CD14-positive monocyte (primary cell): ENCODE measurements around the gene G6PD. TPM values are rescaled to one million over a fixed set of nuclear protein-coding genes. Genes with fewer than 3 reads are reported as not detected.

ENCODE experiments used
- DNase-seq, 3 donors: peaks; one replicate each; pipeline ENCODE4 v3.0.0-alpha.2; 2011 to 2022
- H2AFZ ChIP-seq: 2 replicates; pipeline ENCODE4 v1.6.0; 2012; ENCODE audit warnings: mild to moderate bottlenecking, low read depth, low read length, inconsistent platforms; ENCODE audit not compliant: insufficient read depth, poor library complexity, severe bottlenecking
- H3K27ac ChIP-seq, 2 donors: 1 replicate in 1 of 2; 2 replicates in 1 of 2; pipeline ENCODE4 v1.5.1; 2012 to 2013; ENCODE audit warnings: low read length in 2 of 2, control low read depth in 1 of 2, inconsistent platforms in 1 of 2, low read depth in 1 of 2, mild to moderate bottlenecking in 1 of 2
- H3K27me3 ChIP-seq, 2 donors: one replicate each; pipeline versions ENCODE4 v1.6.0 to v1.6.1; 2011 to 2013; ENCODE audit warnings: low read length in 2 of 2; ENCODE audit not compliant: control insufficient read depth in 2 of 2, insufficient read depth in 2 of 2
- H3K36me3 ChIP-seq, 2 donors: replicated peaks in 1 of 2; 1 replicate in 1 of 2; 2 replicates in 1 of 2; pipeline versions ENCODE4 v1.5.1 to v1.6.1; 2012 to 2013; ENCODE audit warnings: low read length in 2 of 2, control low read depth in 1 of 2, inconsistent platforms in 1 of 2, mild to moderate bottlenecking in 1 of 2; ENCODE audit not compliant: insufficient read depth in 2 of 2, control insufficient read depth in 1 of 2
- H3K4me1 ChIP-seq, 2 donors: 1 replicate in 1 of 2; 2 replicates in 1 of 2; pipeline versions ENCODE4 v1.5.1 to v1.6.1; 2012 to 2013; ENCODE audit warnings: low read length in 2 of 2, control low read depth in 1 of 2, inconsistent platforms in 1 of 2, mild to moderate bottlenecking in 1 of 2, moderate library complexity in 1 of 2; ENCODE audit not compliant: insufficient read depth in 2 of 2, control insufficient read depth in 1 of 2
- H3K4me2 ChIP-seq: replicated peaks from 2 replicates; pipeline ENCODE3; 2012; ENCODE audit warnings: low read length, moderate library complexity, mild to moderate bottlenecking; ENCODE audit not compliant: poor library complexity, severe bottlenecking; ENCODE audit errors: extremely low read depth
- H3K4me3 ChIP-seq, 3 experiments: fragments of 200-600 bp in 1 of 3; sonication (generic) in 1 of 3; replicated peaks in 1 of 3; 1 replicate in 2 of 3; 2 replicates in 1 of 3; pipeline ENCODE4 v1.5.1; 2011 to 2013; ENCODE audit warnings: low read length in 3 of 3, mild to moderate bottlenecking in 3 of 3, control low read depth in 2 of 3, low read depth in 2 of 3, inconsistent platforms in 1 of 3, moderate library complexity in 1 of 3
- H3K79me2 ChIP-seq: 2 replicates; pipeline ENCODE4 v1.6.0; 2012; ENCODE audit warnings: mild to moderate bottlenecking, control low read depth, inconsistent platforms, low read length, moderate library complexity; ENCODE audit not compliant: insufficient read depth
- H3K9ac ChIP-seq: 2 replicates; pipeline ENCODE4 v1.6.0; 2017; ENCODE audit warnings: low read length, mild to moderate bottlenecking; ENCODE audit not compliant: insufficient read depth, poor library complexity, severe bottlenecking
- H3K9me3 ChIP-seq, 2 donors: replicated peaks in 1 of 2; 1 replicate in 1 of 2; 2 replicates in 1 of 2; pipeline versions ENCODE4 v1.5.1 to v1.6.1; 2012 to 2013; ENCODE audit warnings: low read length in 2 of 2, control low read depth in 1 of 2; ENCODE audit not compliant: control insufficient read depth in 1 of 2, insufficient read depth in 1 of 2
- H4K20me1 ChIP-seq: 2 replicates; pipeline ENCODE4 v1.6.0; 2012; ENCODE audit warnings: mild to moderate bottlenecking, low read length, control low read depth, moderate library complexity; ENCODE audit not compliant: insufficient read depth
- H3K27ac Mint-ChIP-seq, 7 donors: one replicate each; pipeline ENCODE4 v1.8.0; 2020; ENCODE audit warnings: mild to moderate bottlenecking in 7 of 7, mixed read lengths in 7 of 7, moderate library complexity in 6 of 7, inconsistent platforms in 2 of 7
- H3K27me3 Mint-ChIP-seq, 3 donors: one replicate each; pipeline ENCODE4 v1.8.0; 2021 to 2022; ENCODE audit warnings: low read depth in 3 of 3, mild to moderate bottlenecking in 3 of 3, mixed read lengths in 3 of 3, moderate library complexity in 3 of 3, inconsistent platforms in 1 of 3
- H3K36me3 Mint-ChIP-seq, 2 donors: one replicate each; pipeline ENCODE4 v1.8.0; 2020; ENCODE audit warnings: mixed read lengths in 2 of 2, inconsistent platforms in 1 of 2, mild to moderate bottlenecking in 1 of 2
- H3K4me1 Mint-ChIP-seq: one replicate; pipeline ENCODE4 v1.8.0; 2020; ENCODE audit warnings: mild to moderate bottlenecking, mixed read lengths
- H3K4me3 Mint-ChIP-seq, 2 donors: one replicate each; pipeline ENCODE4 v1.8.0; 2020; ENCODE audit warnings: mild to moderate bottlenecking in 2 of 2, mixed read lengths in 2 of 2, moderate library complexity in 1 of 2
- H3K9me3 Mint-ChIP-seq, 7 donors: one replicate each; pipeline ENCODE4 v1.8.0; 2020 to 2022; ENCODE audit warnings: mixed read lengths in 7 of 7, mild to moderate bottlenecking in 6 of 7, moderate library complexity in 6 of 7, inconsistent platforms in 2 of 7
- WGBS: methylation state at CpG from one replicate; pipeline ENCODE4 v1.1.5; 2013; ENCODE audit warnings: missing lambda C conversion rate; ENCODE audit not compliant: insufficient coverage; 5-methylcytosine and 5-hydroxymethylcytosine counted together
- intact Hi-C, 2 donors: fragments of 100-400 bp; cut with micrococcal nuclease; formaldehyde crosslinking; loops; one replicate each; pipeline versions ENCODE4 v1.15.0 to v1.15.1; 2023
- polyA plus RNA-seq, 3 donors: library from polyadenylated mRNA; depleted of rRNA in 1 of 3; unstranded in 2 of 3; stranded (reverse) in 1 of 3; fragments of 300-500 nt in 2 of 3; fragments of >200 nt in 1 of 3; fragmentation: Illumina TruSeq in 2 of 3; gene quantifications; 1 replicate in 2 of 3; 2 replicates in 1 of 3; pipeline ENCODE4 v1.2.3, GENCODE V29; 2012 to 2021
- TF ChIP-seq, protein P1 (sequence below): fragments of 200-600 bp; IDR thresholded peaks from one replicate; pipeline ENCODE4 v1.8.0; 2022; ENCODE audit warnings: antibody characterized with exemption, mild to moderate bottlenecking

Gene G6PD
- polyA plus RNA-seq, 3 donors = 10.7 to 165 (median 14.7) TPM

DNA sequence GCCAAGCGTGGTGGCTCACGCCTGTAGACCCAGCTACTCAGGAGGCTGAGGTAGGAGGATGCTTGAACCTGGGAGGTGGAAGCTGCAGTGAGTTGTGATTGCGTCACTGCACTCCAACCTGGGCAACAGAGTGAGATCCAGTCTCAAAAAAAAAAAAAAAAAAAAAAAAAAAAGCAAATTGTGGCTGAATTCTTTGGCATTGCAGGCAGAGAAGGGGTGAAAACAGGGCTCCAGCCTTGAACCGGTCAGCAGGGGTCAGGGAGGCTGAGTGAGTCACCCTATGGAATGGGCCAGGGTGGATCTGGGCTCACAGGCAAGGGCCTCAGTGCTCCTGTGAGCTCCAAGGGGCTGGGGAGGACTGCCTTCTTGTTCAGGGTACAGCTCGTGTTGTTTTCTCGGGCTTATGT lies 17.4 kb downstream of the G6PD start:
- peaks cover 32 to 33% of the 10 kb centered on the region in 2 donors for H3K36me3 ChIP-seq
- peaks cover 11% of the 10 kb centered on the region for H3K4me1 Mint-ChIP-seq
- H3K9me3 Mint-ChIP-seq = peaks cover 0 to 2% (median 0%) of the 10 kb centered on the region in 7 donors
- no peak overlapping the region for H2AFZ ChIP-seq
- intact Hi-C loops = no loop called here
- no peak overlapping the region for H3K27ac ChIP-seq
- H3K4me3 ChIP-seq = no peak overlapping the region
- no CpG with 5 or more reads among the region's 6 CpGs for WGBS
- no peaks in the 10 kb centered on the region for H3K9me3 ChIP-seq
- no peak overlapping the region for H3K9ac ChIP-seq
- H4K20me1 ChIP-seq = peaks cover 18% of the 10 kb centered on the region
- TF ChIP-seq, protein P1, sequence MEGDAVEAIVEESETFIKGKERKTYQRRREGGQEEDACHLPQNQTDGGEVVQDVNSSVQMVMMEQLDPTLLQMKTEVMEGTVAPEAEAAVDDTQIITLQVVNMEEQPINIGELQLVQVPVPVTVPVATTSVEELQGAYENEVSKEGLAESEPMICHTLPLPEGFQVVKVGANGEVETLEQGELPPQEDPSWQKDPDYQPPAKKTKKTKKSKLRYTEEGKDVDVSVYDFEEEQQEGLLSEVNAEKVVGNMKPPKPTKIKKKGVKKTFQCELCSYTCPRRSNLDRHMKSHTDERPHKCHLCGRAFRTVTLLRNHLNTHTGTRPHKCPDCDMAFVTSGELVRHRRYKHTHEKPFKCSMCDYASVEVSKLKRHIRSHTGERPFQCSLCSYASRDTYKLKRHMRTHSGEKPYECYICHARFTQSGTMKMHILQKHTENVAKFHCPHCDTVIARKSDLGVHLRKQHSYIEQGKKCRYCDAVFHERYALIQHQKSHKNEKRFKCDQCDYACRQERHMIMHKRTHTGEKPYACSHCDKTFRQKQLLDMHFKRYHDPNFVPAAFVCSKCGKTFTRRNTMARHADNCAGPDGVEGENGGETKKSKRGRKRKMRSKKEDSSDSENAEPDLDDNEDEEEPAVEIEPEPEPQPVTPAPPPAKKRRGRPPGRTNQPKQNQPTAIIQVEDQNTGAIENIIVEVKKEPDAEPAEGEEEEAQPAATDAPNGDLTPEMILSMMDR = no peak
- no peaks in the 10 kb centered on the region for H3K79me2 ChIP-seq
- no peaks in the 10 kb centered on the region for H3K27me3 ChIP-seq
- H3K4me3 Mint-ChIP-seq = no peak overlapping the region
- DNase-seq = peak in 1 of 3 donors; percentile 22
- H3K36me3 Mint-ChIP-seq = peaks cover 17 to 32% of the 10 kb centered on the region in 2 donors
- H3K4me1 ChIP-seq = peaks cover 12% of the 10 kb centered on the region in 2 donors
- peak overlapping the region in 1 of 7 donors; percentile 41 for H3K27ac Mint-ChIP-seq
- no peak overlapping the region for H3K4me2 ChIP-seq
- H3K27me3 Mint-ChIP-seq = peaks cover 0 to 16% (median 1%) of the 10 kb centered on the region in 3 donors

DNA sequence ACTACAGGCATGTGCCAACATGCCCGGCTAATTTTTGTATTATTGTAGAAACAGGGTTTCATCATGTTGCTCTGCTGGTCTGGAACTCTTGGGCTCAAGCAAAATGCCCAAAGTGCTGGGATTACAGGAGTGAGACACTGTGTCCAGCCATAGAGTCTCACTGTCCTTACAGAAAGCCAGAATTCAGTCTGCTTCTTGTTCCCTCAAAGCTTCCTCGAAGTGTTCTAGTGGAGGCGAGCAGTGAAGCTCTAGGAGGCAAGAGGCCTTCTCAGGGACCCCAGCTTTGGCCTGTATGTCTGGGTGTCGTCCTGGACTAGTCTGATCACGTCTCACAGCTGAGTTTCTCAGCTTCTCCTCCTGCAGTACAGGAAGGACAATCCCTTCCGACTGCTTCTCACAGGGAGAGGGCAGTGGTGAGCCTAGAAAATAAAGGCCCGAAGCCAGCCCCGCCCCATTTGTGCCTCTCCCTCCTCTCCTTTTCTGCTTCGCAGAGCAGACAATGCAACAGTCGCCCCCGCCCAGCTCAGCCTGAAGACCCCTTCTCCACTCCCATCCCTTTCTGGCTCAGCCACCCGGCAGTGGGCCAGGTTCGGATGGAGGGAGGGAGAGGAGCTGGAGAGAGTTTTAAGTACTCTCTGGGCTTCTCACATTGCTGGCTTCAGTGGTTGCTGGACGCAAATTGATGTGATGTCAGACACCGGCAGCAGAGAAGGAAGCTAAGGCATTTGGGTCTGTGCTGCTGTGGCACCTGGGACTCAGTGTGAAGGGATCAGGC lies 19.6 kb downstream of the G6PD start:
- peak overlapping the region; percentile 72 for H3K4me2 ChIP-seq
- Mint-ChIP-seq H3K4me3 (peak overlapping the region; percentile 41 to 74), H3K9me3 (peaks cover 0 to 2% (median 0%) of the 10 kb centered on the region in 7 donors), H3K27me3 (peaks cover 1 to 19% (median 1%) of the 10 kb centered on the region in 3 donors), H3K27ac (peak overlapping the region in 5 of 7 donors; percentile 7 to 69 (median 33)), H3K36me3 (peaks cover 4 to 11% of the 10 kb centered on the region in 2 donors), H3K4me1 (peaks cover 11% of the 10 kb centered on the region)
- H3K36me3 ChIP-seq = peaks cover 11 to 12% of the 10 kb centered on the region in 2 donors
- H4K20me1 ChIP-seq = peaks cover 4% of the 10 kb centered on the region
- peak overlapping the region in 2 of 3 experiments; percentile 14 to 64 for H3K4me3 ChIP-seq
- H3K79me2 ChIP-seq = no peaks in the 10 kb centered on the region
- peak overlapping the region; percentile 43 for H3K9ac ChIP-seq
- TF ChIP-seq, protein P1 = peak; percentile 50
- peak overlapping the region in 1 of 2 donors; percentile 6 for H3K27ac ChIP-seq
- DNase-seq = peak; percentile 49 to 63 (median 55)
- H2AFZ ChIP-seq = peak overlapping the region; percentile 63
- intact Hi-C loops = no loop called here
- H3K9me3 ChIP-seq = no peaks in the 10 kb centered on the region
- WGBS = 0% methylated on average over 3 of the region's 15 CpGs
- no peaks in the 10 kb centered on the region for H3K27me3 ChIP-seq
- H3K4me1 ChIP-seq = peaks cover 11 to 12% of the 10 kb centered on the region in 2 donors
